Activated CD4-positive, alpha-beta T cell treated with anti-CD3 and anti-CD28 coated beads, Interleukin-2, amount 50 U/mL, for 4 hours (primary cell): Measurements from ENCODE around the gene NINJ1.

Experiments used
- DNase-seq, 2 experiments: peaks; one replicate each; pipeline ENCODE4 v3.0.0-alpha.2; 2020

The NINJ1 gene

DNA sequence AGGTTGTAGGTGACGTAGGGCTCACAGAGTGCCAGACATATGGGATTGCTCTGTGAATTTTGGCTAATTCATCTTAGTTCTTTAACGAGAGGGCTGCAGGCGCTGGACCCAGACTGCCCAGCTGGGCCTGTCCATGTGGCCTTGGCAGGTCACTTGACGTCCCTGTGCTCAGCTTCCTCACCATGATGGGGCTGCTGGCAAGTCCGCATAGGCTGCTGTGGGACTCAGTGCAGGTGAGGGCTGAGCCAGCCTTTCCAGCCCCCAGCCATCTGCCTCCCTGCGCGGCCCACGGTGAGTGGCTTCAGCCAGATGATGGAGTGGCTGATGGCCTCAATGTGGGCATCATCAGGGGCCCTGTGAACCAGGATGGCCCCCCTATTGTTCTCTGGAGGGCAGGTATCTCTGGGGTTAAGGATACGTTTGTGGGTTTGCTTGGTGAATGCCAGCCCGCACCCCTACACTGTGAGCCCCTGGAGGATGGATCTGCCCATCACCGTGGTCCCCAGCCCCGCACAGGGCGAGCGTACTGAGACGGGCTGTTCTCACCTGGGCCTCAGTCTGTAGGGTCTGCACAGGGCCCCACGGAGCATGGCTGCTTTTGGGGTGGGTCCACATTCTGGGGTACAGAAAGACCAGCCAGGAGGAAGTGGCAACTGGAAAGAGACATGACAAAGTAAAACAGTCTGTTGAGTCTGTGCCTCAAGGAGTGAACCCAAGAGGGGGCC, 34.3 kb downstream of the NINJ1 start:
- no peak for DNase-seq

GRCh38 chr9:93098236-93098946, 35.7 kb downstream of the NINJ1 start:
- peak; percentile 45 to 51 for DNase-seq

GRCh38 chr9:93097511-93098201, 36.4 kb downstream of the NINJ1 start:
- DNase-seq = no peak

DNA sequence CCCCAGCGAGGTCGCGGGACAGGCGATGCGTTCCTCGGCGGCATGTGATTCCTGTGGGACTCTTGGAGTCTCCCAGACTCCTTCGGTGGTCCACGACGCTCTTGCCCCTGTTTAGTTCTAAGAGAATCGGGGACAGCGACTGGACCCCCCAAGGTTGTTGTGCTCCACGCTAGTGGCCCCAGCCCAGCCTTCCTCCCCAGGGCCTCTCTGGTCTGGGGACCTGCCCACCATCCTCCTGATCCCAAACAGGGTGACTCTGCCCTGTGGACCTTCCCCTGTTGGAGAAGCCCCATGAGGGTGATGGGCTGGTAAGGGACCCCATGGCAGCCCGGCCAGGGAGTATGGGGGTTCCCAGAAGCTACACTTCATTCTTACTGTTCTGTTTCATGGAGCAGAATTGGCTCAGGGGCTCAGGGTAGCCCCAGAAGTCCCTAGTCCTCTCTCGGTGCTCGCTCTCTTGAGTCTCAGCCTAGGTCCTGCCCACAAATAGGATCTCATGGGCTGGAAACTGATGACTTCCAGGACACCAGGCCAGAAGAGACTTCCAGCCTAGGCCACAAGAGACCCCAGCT, 37.2 kb downstream of the NINJ1 start:
- no peak for DNase-seq

GRCh38 chr9:93096131-93096802, 37.8 kb downstream of the NINJ1 start, which contains the start of gene CARD19:
TSS of gene CARD19 (plus strand) at chr9:93096217. CDS start at chr9:93096346, 129 bp downstream.
- peak in 1 of 2 experiments; percentile 34 for DNase-seq

- DNase-seq = peak; percentile 100
Observed at GRCh38 chr9:93095205-93096130, 38.6 kb downstream of the NINJ1 start.

DNA sequence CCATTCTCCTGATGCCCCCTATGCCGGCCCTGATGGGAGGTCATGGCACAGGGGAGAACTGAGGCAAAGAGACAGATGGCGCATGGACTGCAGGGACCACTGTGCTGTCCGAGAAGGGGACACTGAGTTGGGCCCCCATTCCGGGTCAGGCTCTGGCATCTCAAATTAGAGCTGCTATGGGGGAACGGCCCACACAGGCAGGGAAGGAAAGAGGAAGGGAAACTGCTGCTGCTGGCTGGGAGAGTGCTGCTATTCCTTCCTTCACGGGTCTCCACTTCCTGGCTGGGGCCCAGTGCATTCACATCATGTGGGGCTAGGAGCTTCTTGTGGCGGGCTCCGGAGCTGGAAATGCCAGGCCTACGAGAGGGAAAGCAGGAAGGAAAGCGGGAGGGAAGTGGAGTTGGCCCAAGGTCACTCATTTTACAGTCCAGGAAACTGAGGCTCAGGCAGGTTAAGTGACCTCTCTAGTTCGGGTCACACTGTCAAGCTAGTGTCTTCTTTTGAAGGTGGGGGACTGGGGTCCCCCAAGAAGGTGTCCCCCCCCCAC, 39.3 kb downstream of the NINJ1 start:
- DNase-seq = no peak

- DNase-seq = no peak
Observed at GRCh38 chr9:93093877-93094657, 40.0 kb downstream of the NINJ1 start.

GRCh38 chr9:93093127-93093876, 40.7 kb downstream of the NINJ1 start:
- DNase-seq = no peak

DNA sequence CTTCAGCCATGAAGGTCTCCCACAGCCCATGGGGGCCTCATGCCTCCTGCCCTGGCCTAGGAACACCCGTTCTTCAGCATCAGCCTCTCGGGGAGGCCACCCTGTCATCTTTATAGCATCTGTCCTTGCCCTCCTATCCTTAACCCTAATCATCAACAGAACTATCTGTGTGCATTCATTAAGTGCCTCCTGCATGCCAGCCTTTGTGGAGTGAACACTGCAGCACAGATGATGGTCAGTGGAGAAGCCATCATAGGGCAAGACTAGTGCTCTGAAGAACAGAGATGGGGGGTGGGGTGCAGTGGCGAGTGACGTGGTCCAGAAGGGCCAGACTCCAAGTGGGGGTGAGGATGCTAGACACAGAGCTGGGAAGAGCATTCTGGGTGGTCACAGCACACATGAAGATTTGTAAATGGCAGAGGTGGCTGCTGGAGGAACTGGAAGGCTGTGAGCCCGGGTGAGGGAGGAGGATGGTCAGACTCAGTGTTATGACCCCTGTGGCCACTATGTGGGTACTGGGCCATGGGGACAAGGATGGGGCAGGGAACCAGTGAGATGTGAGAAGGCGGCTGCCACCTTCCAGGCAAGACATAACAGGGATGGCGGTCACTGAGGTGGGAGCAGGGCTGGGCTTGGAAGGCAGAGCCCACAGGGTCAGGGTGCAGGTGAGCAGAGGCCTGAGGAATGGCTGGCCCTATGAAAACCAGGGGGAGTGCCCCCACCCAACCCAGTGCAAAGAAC, 41.6 kb downstream of the NINJ1 start:
- no peak for DNase-seq

- peak; percentile 46 to 50 for DNase-seq
Observed at GRCh38 chr9:93091453-93092081, 42.5 kb downstream of the NINJ1 start.

DNA sequence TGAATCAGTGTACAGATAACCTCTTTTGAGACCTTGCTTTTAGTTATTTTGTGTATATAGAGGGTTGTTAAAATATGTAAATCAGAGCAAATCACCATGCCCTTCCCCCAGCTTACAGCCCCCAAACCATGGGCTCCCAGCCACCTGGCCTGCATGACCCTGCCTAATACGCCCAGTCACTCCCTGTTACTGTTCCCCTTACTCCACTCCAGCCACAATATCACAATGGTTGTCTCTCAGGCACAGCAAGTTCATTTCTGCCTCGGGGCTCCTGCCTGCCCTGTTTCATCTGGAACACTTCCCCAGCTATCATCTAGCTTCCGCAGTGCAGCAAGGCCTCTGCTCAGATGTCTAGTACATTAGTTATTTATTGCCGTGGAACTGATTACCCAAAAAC, 43.0 kb downstream of the NINJ1 start:
- DNase-seq = no peak

DNA sequence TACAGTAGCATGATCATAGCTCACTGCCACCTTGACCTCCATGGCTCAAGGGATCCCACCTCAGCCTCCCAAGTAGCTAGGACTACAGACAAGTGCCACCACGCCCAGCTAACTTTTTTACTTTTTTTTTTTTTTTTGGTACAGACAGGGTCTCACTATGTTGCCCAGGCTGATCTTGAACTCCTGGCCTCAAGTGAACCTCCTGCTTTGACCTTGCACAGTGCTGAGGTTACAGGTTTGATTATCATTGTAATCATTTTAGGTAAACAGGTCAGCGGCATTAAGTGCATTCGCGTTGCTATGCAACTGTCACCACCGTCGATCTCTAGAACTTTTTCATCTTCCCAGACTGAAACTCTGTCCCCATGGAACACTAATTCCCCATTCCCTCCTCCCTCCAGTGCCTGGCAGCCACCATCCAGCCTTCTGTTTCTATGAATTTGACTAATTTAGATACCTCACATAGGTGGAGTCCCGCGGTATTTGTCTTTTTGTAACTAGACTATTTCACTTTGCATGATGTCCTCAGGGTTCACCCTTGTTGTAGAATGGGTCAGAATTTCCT, 43.9 kb downstream of the NINJ1 start:
- DNase-seq = no peak

- DNase-seq = no peak
Observed at GRCh38 chr9:93089481-93089991, 44.5 kb downstream of the NINJ1 start.

GRCh38 chr9:93089024-93089423, 45.0 kb downstream of the NINJ1 start:
- no peak for DNase-seq

DNA sequence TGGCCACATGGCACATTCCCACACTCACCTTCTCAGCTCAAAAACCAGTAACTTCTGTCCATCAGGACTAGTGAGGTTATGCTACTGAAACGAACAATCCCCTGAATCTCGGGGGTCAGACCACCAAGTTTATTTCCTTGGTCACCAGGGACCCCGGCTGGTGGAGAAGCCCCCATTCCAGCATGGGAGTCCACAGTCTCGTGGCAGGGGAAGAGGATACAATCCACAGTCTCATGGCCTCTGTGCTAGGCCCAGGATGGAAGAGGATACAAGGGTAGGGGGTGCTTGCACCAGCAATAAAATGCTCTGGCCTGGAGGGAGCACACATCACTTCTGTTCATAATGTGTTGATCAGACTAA, 45.4 kb downstream of the NINJ1 start:
- DNase-seq = no peak

GRCh38 chr9:93087971-93088655, 45.9 kb downstream of the NINJ1 start:
- no peak for DNase-seq
